GM18502 (cell line): Measurements from ENCODE around the gene RELT.

Experiments
- ATAC-seq: cut with Tn5 transposase; IDR thresholded peaks from one replicate; pipeline ENCODE4 v1.9.1; 2021; ENCODE audit warnings: mild to moderate bottlenecking; ENCODE audit not compliant: unreplicated experiment, poor library complexity

Gene RELT

GRCh38 chr11:73401217-73401923 lies 25.2 kb downstream of the RELT start:
- no peak for ATAC-seq

- no peak for ATAC-seq
Observed at GRCh38 chr11:73401924-73402833, 26.0 kb downstream of the RELT start.

GRCh38 chr11:73402834-73403185 lies 26.6 kb downstream of the RELT start:
- no peak for ATAC-seq

- no peak for ATAC-seq
Observed at GRCh38 chr11:73403541-73403940, 27.3 kb downstream of the RELT start.

GRCh38 chr11:73404048-73404447 lies 27.8 kb downstream of the RELT start:
- no peak for ATAC-seq

GRCh38 chr11:73404506-73405145 lies 28.4 kb downstream of the RELT start:
- no peak for ATAC-seq

GRCh38 chr11:73405146-73405510 lies 28.9 kb downstream of the RELT start:
- ATAC-seq = no peak

GRCh38 chr11:73406131-73406530 lies 29.9 kb downstream of the RELT start:
- ATAC-seq = no peak

GRCh38 chr11:73406619-73407018 lies 30.4 kb downstream of the RELT start:
- ATAC-seq = no peak

GRCh38 chr11:73409431-73409830 lies 33.2 kb downstream of the RELT start:
- ATAC-seq = no peak

GRCh38 chr11:73410627-73411026 lies 34.4 kb downstream of the RELT start:
- ATAC-seq = no peak

- ATAC-seq = no peak
Observed at GRCh38 chr11:73411031-73411430, 34.8 kb downstream of the RELT start.

GRCh38 chr11:73412308-73412707 lies 36.1 kb downstream of the RELT start:
- ATAC-seq = no peak

- ATAC-seq = no peak
Observed at GRCh38 chr11:73413256-73413655, 37.1 kb downstream of the RELT start.

GRCh38 chr11:73414977-73415651 lies 38.9 kb downstream of the RELT start:
- no peak for ATAC-seq

- no peak for ATAC-seq
Observed at GRCh38 chr11:73415854-73416615, 39.8 kb downstream of the RELT start.

GRCh38 chr11:73416786-73417185 lies 40.6 kb downstream of the RELT start:
- no peak for ATAC-seq

GRCh38 chr11:73420136-73420535 lies 43.9 kb downstream of the RELT start:
- ATAC-seq = no peak

- no peak for ATAC-seq
Observed at GRCh38 chr11:73422886-73423285, 46.7 kb downstream of the RELT start.

- no peak for ATAC-seq
Observed at GRCh38 chr11:73423506-73423905, 47.3 kb downstream of the RELT start.
